AG08395 (cell line): ENCODE results near the gene BCKDK.
"Not testable (repeated sequence)": the region's sequence is repeated elsewhere in the genome, so short reads cannot be mapped to it uniquely, and the experiment has no call there.

Source experiments
- DNase-seq: peaks from one replicate; pipeline ENCODE4 v3.0.0; 2012; ENCODE audit warnings: mixed read lengths, low spot score

Gene BCKDK

GRCh38 chr16:31099860-31100638 lies 8.1 kb upstream of the BCKDK start:
- DNase-seq = no peak

- DNase-seq = not testable (repeated sequence)
These were observed 7.1 kb upstream of the BCKDK start for GRCh38 chr16:31100876-31101641.

- peak; percentile 89 for DNase-seq
These were observed 2.4 kb upstream of the BCKDK start for GRCh38 chr16:31105677-31106213.

- no peak for DNase-seq
These were observed 1.4 kb upstream of the BCKDK start for GRCh38 chr16:31106509-31107464.

GRCh38 chr16:31107465-31107867 lies 720 bp upstream of the BCKDK start:
- no peak for DNase-seq

GRCh38 chr16:31108794-31109558 lies 790 bp downstream of the BCKDK start:
- DNase-seq = no peak

GRCh38 chr16:31109622-31110021 lies 1.4 kb downstream of the BCKDK start:
- DNase-seq = no peak

GRCh38 chr16:31110106-31111034 lies 2.2 kb downstream of the BCKDK start:
- no peak for DNase-seq

- DNase-seq = no peak
These were observed 3.8 kb downstream of the BCKDK start for GRCh38 chr16:31111881-31112466.

GRCh38 chr16:31112711-31113110 lies 4.5 kb downstream of the BCKDK start:
- DNase-seq = no peak

- no peak for DNase-seq
These were observed 5.2 kb downstream of the BCKDK start for GRCh38 chr16:31113121-31114120.

- no peak for DNase-seq
These were observed 6.3 kb downstream of the BCKDK start for GRCh38 chr16:31114468-31114867.

GRCh38 chr16:31117384-31118222 lies 9.4 kb downstream of the BCKDK start, which contains the start of gene KAT8:
Gene KAT8, plus strand, starts transcription at chr16:31117664. Its CDS starts 18 bp downstream, at chr16:31117682.
- peak; percentile 97 for DNase-seq

- peak; percentile 66 for DNase-seq
These were observed 10.3 kb downstream of the BCKDK start for GRCh38 chr16:31118223-31119155.

GRCh38 chr16:31120129-31120528 lies 11.9 kb downstream of the BCKDK start:
- no peak for DNase-seq

- DNase-seq = no peak
These were observed 17.7 kb downstream of the BCKDK start for GRCh38 chr16:31125844-31126243.
